HG03442 (cell line): ENCODE measurements around the gene FXYD6.

Experiments used
- ATAC-seq: cut with Tn5 transposase; IDR thresholded peaks from one replicate; pipeline ENCODE4 v1.9.1; 2021; ENCODE audit warnings: mild to moderate bottlenecking, moderate library complexity; ENCODE audit not compliant: unreplicated experiment

Gene FXYD6

DNA sequence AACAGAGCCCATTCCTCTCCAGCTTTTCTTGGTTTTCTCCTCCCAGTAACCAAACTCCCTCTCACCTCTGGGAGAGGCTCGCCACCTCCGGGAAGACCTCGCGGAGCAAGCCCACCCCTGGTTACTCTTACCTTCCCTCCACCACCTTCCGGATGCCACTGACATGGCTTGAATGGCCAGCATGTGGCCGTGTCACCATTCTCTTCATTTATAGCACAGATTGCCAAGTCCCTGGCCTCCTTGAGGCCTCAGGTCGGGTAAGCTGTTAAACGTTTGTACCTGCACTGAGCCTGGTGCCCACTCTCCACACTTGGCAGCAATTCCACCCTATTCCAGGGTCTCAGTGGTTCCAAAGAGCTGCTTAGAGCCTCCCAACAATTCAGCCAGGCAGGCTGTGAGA, 43.9 kb downstream of the FXYD6 start:
- no peak for ATAC-seq

- no peak for ATAC-seq
Observed at GRCh38 chr11:117831661-117832415, 44.6 kb downstream of the FXYD6 start.

- no peak for ATAC-seq
Observed at GRCh38 chr11:117830674-117831351, 45.6 kb downstream of the FXYD6 start.

DNA sequence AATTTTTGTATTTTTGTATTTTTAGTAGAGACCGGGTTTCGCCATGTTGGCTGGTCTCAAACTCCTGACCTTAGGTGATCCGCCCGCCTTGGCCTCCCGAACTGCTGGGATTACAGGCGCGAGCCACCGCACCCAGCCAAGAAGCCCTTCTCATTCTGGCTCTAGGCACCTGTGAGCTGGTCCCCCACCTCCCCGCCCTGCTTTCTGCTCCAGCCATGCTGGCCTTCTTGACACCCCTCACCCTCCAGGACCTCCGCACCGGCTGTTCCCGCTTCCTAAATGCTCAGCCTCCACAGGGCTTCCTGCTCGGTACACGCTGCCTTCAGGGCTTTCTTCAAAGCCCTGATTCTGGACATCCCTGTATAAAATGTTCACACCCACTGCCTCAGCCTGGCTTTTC, 46.4 kb downstream of the FXYD6 start:
- ATAC-seq, result no peak

DNA sequence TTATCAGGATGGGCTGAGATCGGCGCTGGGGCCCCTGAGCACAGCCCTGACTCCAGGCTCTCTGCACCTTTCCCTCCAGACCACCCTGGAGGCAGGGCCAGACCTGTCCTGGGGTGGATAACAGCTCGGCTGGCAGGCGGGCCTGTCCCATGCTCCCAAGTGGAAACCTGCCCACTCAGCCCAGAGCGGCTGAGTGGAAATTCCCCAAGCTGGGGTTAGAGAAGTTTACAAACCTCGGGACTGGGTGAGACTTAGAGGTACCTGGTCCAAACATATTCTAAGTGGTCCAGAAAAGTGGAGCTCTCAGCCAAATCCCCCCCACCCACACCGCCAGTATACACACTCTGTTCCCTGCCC, 47.1 kb downstream of the FXYD6 start:
- ATAC-seq, result no peak

DNA sequence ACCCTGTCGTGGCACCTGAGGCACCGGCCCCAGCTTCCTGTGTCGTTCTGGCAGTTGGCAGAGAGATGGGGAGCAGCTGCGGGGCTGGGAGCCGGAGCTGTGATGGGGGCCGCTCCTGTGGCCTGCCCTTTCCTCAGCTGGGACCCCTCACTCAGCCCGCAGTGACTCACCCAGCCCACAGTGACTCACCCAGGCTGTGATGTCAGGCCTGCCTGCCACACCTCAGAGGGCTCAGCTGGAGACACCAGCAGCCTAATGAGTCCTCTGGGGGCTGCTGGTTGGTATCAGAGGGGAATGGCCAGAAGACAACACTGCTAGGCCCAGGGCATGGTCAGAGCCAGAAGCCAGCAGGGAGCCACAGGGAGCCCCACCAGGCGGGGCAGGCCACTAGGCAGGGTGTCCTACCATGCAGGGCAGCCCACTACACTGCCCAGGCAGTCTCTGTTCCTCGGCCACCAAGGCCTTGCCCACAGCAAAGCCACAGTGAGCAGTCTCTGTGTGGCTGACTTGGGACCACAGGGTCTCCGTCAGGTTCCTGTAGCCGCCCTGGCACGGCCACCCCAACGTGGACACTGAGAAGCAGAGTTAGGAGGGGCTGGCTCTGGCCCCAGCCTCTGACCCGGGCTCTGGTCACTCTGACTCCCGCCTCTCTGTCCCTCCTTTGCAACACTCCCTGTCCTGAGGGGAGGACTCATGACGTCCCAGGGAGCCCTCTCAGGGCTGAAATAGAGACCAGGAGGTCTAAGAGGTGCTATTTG, 47.7 kb downstream of the FXYD6 start:
- ATAC-seq, result peak; percentile 64

GRCh38 chr11:117827521-117828511, 48.6 kb downstream of the FXYD6 start:
- ATAC-seq, result no peak

DNA sequence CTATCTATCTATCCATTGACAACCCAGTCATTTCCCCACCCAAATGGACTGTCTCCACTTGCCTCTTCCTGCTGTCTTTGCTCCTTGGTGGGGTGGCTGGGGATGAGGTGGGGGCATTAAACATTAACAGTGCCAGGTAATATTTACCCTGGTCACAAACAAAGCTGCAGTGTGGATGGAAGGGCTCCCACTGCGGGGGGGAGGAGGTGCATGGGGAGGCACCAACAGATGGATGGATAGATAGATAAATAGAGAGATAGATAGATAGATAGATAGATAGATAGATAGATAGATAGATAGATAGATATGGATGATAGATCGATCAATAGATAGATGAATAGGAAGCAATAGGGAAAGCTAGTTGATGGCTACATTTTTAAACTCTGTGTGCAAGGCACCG, 49.6 kb downstream of the FXYD6 start:
- ATAC-seq, result no peak

- no peak for ATAC-seq
Observed at GRCh38 chr11:117826190-117826570, 50.3 kb downstream of the FXYD6 start.

DNA sequence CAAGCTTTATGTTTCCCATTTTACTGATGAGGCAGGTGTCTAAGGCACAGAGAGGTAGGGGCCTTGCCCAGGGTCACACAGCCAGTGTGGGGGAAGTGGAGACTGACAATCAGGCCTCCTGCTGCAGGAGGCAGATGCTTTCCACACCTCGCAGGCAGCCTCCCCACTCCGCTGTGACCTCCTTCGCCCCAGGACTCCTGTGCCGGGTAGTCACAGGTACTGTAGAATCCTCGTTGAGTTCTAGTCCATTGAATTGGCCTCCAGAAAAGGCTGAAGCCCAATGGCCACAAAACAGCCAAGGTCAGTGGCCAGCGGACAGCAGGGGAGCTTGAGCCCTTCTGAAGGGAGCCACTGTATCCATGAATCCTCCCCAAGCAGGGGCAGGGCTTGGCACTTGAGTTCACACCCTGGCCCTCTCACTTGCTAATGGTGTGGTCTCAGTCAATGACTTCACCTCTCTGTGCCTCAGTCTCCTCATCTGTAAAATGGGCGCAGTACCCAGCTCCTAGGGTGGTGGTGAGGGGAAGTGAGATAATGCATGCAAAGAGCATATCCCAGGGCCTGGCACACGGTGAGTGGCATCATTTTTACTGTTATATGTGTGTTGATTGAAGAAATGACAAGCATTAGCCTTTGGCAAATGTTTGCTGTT, 50.8 kb downstream of the FXYD6 start:
- no peak for ATAC-seq

DNA sequence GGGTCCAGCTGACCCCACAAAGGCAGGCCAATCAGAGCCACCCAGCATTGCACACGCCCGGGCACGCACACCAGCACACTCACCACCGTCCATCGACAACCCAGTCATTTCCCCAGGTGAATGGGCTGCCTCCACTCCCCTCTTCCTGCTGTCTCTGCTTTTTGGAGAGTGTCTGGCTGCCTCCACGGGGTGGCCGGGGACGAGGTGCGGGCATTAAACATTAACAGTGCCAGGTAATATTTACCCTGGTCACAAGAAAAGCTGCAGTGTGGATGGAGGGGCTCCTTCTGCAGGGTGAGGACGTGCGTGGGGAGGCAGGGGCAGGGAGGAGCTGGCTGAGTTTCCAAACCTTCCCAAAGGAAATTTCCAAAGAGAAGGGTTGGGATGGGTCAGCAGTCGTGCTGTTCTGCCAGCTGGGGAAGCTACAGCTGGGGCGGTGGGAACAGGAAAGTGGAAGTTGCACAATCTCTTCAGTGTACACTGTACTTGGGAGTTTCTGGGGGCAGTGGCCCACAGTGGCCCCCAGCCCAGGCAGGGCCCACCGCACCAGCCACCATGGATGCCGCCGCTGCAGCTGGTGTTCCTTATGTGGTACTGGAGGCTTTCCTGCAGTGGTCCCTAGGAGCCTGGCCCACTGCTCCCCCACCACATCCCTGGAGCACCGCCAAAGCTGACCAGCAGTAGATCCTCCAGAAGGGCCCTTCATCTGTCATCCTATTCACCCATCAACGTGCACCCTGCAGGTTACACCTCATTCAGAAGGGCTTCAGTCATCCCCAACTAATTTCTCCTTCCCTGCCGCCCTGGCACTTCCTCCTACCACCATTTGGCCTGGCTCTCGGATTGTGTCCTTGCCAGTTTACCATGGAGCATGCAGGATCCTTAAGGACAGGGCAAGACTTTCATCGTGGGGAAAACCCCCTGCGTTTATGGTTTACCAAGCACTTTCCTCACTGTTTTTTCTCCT, 51.6 kb downstream of the FXYD6 start, which contains the start of gene FXYD2:
Gene FXYD2 (minus strand): TSS at position 174 of the 967 bp plus-strand sequence. CDS start 66 bp downstream, at position 108.
- no peak for ATAC-seq

- ATAC-seq, result no peak
Observed at GRCh38 chr11:117823946-117824420, 52.5 kb downstream of the FXYD6 start.

GRCh38 chr11:117823294-117823945, 53.0 kb downstream of the FXYD6 start:
- no peak for ATAC-seq

- ATAC-seq, result no peak
Observed at GRCh38 chr11:117822074-117823033, 54.1 kb downstream of the FXYD6 start.

- no peak for ATAC-seq
Observed at GRCh38 chr11:117821431-117821830, 55.0 kb downstream of the FXYD6 start.

DNA sequence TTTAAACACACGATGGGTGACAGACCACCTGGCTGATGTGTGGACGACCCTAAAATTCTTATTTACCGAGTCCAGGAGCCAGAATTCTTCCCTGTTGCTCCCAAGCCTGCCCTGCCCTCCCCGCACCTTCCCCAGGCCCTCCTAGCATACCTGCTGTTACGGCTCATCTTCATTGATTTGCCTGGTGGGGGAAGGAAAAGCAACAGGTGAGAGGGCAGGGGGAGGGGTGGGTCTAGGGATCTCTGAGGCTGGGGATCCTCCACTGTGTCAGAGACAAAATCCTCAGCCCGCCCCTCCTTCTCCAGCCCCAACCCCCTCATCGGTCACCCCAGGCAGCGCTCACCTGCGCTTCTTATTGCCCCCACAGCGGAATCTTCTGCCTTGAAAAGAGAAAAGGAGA, 55.9 kb downstream of the FXYD6 start:
- no peak for ATAC-seq

DNA sequence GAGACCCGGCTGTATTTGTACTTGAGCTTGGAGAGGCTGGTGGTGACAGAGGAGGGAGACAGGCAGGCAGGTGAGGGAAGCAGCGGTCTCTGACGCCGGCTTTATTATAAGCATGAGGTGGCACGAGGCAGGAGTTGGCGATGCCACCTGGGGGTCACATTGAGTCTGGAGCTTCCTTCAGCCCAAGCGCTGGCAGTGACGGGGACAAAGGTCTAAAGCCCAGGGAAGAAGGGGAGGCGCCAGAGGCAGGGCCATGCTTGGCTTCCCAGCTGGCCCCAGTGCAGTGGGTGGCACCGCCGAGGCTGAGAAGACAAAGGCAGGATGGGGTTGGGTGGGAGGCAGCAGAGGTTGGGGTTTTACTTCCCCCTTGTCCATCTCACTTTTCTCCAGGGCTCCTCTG, 56.4 kb downstream of the FXYD6 start:
- ATAC-seq, result no peak
